T-cell (primary cell): ENCODE results near the gene MAP3K13. TPM values are rescaled to one million over a fixed set of nuclear protein-coding genes. Genes with fewer than 3 reads are reported as not detected.
A peak's percentile ranks its signal among the peaks of the same experiment; 100 is the strongest.

ENCODE experiments used
- ATAC-seq, 4 experiments: fragments of 200-7000 bp in 3 of 4; fragments of 150-1000 bp in 1 of 4; cut with Tn5 transposase; replicated peaks in 1 of 4; 1 replicate in 3 of 4; 2 replicates in 1 of 4; pipeline ENCODE4 v1.10.0; 2021; ENCODE audit warnings: moderate library complexity in 3 of 4, mild to moderate bottlenecking in 2 of 4, moderate number of reproducible peaks in 1 of 4
- CTCF ChIA-PET, 2 donors: fragments of 300-600 bp; sonication (Branson Sonifier 250); formaldehyde crosslinking; loops; one replicate each; lab custom pipeline; 2022; ENCODE audit warnings: antibody characterized with exemption in 2 of 2; lab: Charles Lee
- POLR2A ChIA-PET, 2 donors: fragments of 300-600 bp; sonication (Branson Sonifier 250); formaldehyde crosslinking; loops; one replicate each; lab custom pipeline; 2022; ENCODE audit warnings: antibody characterized with exemption in 2 of 2; lab: Charles Lee
- DNase-seq, 35 experiments: peaks; one replicate each; pipeline versions ENCODE4 v3.0.0 to v3.0.0-alpha.2; 2013 to 2023
- H3K27ac ChIP-seq: one replicate; pipeline ENCODE4 v1.5.1; 2013; ENCODE audit warnings: low read length
- H3K27me3 ChIP-seq, 2 experiments: replicated peaks in 1 of 2; 1 replicate in 1 of 2; 2 replicates in 1 of 2; pipeline versions ENCODE4 v1.6.1 to v1.7.0; 2013; ENCODE audit warnings: low read length in 1 of 2, mixed read lengths in 1 of 2; ENCODE audit not compliant: control insufficient read depth in 2 of 2, insufficient read depth in 2 of 2; ENCODE audit errors: extremely low read depth in 1 of 2
- H3K36me3 ChIP-seq, 2 donors: 1 replicate in 1 of 2; 2 replicates in 1 of 2; pipeline versions ENCODE4 v1.6.1 to v1.7.0; 2013; ENCODE audit warnings: low read length in 1 of 2; ENCODE audit not compliant: control insufficient read depth in 2 of 2, insufficient read depth in 1 of 2; ENCODE audit errors: extremely low read depth in 1 of 2
- H3K4me1 ChIP-seq, 2 experiments: 1 replicate in 1 of 2; 2 replicates in 1 of 2; pipeline versions ENCODE4 v1.6.1 to v1.7.0; 2013; ENCODE audit warnings: low read length in 2 of 2, mixed read lengths in 1 of 2; ENCODE audit not compliant: insufficient read depth in 2 of 2, control insufficient read depth in 1 of 2; ENCODE audit errors: extremely low read depth in 1 of 2
- H3K4me3 ChIP-seq, 2 donors: 1 replicate in 1 of 2; 2 replicates in 1 of 2; pipeline versions ENCODE4 v1.5.1 to v1.7.0; 2013; ENCODE audit warnings: mild to moderate bottlenecking in 2 of 2, low read length in 1 of 2, moderate library complexity in 1 of 2; ENCODE audit not compliant: control insufficient read depth in 1 of 2; ENCODE audit errors: extremely low read depth in 1 of 2
- H3K9me3 ChIP-seq: 2 replicates; pipeline ENCODE4 v1.7.0; 2013
- H3K27ac Mint-ChIP-seq, 2 donors: one replicate each; pipeline ENCODE4 v1.8.0; 2020 to 2021; ENCODE audit warnings: mild to moderate bottlenecking in 2 of 2, mixed read lengths in 2 of 2
- H3K27me3 Mint-ChIP-seq, 2 donors: one replicate each; pipeline ENCODE4 v1.8.0; 2021 to 2022; ENCODE audit warnings: mixed read lengths in 2 of 2
- H3K36me3 Mint-ChIP-seq: one replicate; pipeline ENCODE4 v1.8.0; 2021; ENCODE audit warnings: mixed read lengths
- H3K4me1 Mint-ChIP-seq, 3 donors: one replicate each; pipeline ENCODE4 v1.8.0; 2020 to 2022; ENCODE audit warnings: mixed read lengths in 3 of 3, mild to moderate bottlenecking in 1 of 3
- H3K4me3 Mint-ChIP-seq, 3 donors: one replicate each; pipeline ENCODE4 v1.8.0; 2020 to 2022; ENCODE audit warnings: mild to moderate bottlenecking in 3 of 3, mixed read lengths in 3 of 3, moderate library complexity in 3 of 3
- H3K9me3 Mint-ChIP-seq, 3 donors: one replicate each; pipeline ENCODE4 v1.8.0; 2020 to 2022; ENCODE audit warnings: mixed read lengths in 3 of 3
- WGBS: methylation state at CpG from one replicate; pipeline ENCODE4 v1.1.5; 2013; ENCODE audit warnings: missing lambda C conversion rate; ENCODE audit not compliant: insufficient coverage; 5-methylcytosine and 5-hydroxymethylcytosine counted together
- total RNA-seq, 35 experiments: library from RNA in 6 of 35; stranded (reverse) in 6 of 35; fragments of 120-200 nt in 1 of 35; gene quantifications; one replicate each; pipeline versions ENCODE4 v1.2.1 to v1.2.4 and lab custom pipeline; 2013 to 2026

The MAP3K13 gene
- total RNA-seq, 5 donors from 2014 or later (not counting 1 experiment from before 2014, with no cell fraction given), result 6.4 to 9.2 (median 7.7) TPM

- H3K36me3 ChIP-seq, result no peaks in the 10 kb centered on the region
- 93% methylated on average over 3 of the region's 6 CpGs for WGBS
- ChIA-PET CTCF (interaction anchor here in 1 of 2 donors (0.6 kb wide), 1 partner anchor 17 kb away, joined by 4 read pairs; no protein-coding TSS in a partner anchor), POLR2A (interaction anchor here in 1 of 2 donors (0.8 kb wide), 1 partner anchor 71 kb away, joined by 4 read pairs; no protein-coding TSS in a partner anchor)
- H3K9me3 Mint-ChIP-seq, result no peaks in the 10 kb centered on the region
- no peak overlapping the region for H3K4me3 ChIP-seq
- no peak overlapping the region for H3K27ac ChIP-seq
- H3K27me3 ChIP-seq, result peaks cover 0 to 17% of the 10 kb centered on the region in 2 experiments
- ATAC-seq (no peak), DNase-seq (no peak)
- no peaks in the 10 kb centered on the region for H3K4me1 ChIP-seq
- H3K27me3 Mint-ChIP-seq, result peaks cover 7 to 16% of the 10 kb centered on the region in 2 donors
- no peak overlapping the region for H3K27ac Mint-ChIP-seq
- H3K4me1 Mint-ChIP-seq, result no peaks in the 10 kb centered on the region
- no peaks in the 10 kb centered on the region for H3K9me3 ChIP-seq
- no peaks in the 10 kb centered on the region for H3K36me3 Mint-ChIP-seq
- no peak overlapping the region for H3K4me3 Mint-ChIP-seq
Observed at GRCh38 chr3:185528532-185528931, 165.6 kb downstream of the MAP3K13 start.

- Histone ChIP-seq H3K36me3 (no peaks in the 10 kb centered on the region), H3K27me3 (peaks cover 0 to 9% of the 10 kb centered on the region in 2 experiments), H3K9me3 (no peaks in the 10 kb centered on the region), H3K4me3 (no peak overlapping the region), H3K27ac (no peak overlapping the region), H3K4me1 (no peaks in the 10 kb centered on the region)
- no peak for ATAC-seq
- Mint-ChIP-seq H3K4me1 (no peaks in the 10 kb centered on the region), H3K9me3 (no peaks in the 10 kb centered on the region), H3K4me3 (no peak overlapping the region), H3K27ac (no peak overlapping the region), H3K27me3 (peaks cover 1 to 3% of the 10 kb centered on the region in 2 donors), H3K36me3 (no peaks in the 10 kb centered on the region)
- no peak for DNase-seq
- ChIA-PET POLR2A (no interaction called here), CTCF (no interaction called here)
- whole genome bisulfite sequencing, result 67% methylated on average over 4 of the region's 5 CpGs
Observed at GRCh38 chr3:185530856-185531255, 167.9 kb downstream of the MAP3K13 start.

GRCh38 chr3:185532901-185533300 is 170.0 kb downstream of the MAP3K13 start:
- H3K27me3 Mint-ChIP-seq, result no peaks in the 10 kb centered on the region
- no peaks in the 10 kb centered on the region for H3K9me3 Mint-ChIP-seq
- 71% methylated on average over 1 of the region's 5 CpGs for WGBS
- H3K27ac ChIP-seq, result no peak overlapping the region
- no peaks in the 10 kb centered on the region for H3K9me3 ChIP-seq
- no peak overlapping the region for H3K4me3 ChIP-seq
- DNase-seq, result no peak
- H3K4me3 Mint-ChIP-seq, result no peak overlapping the region
- no peak overlapping the region for H3K27ac Mint-ChIP-seq
- H3K4me1 ChIP-seq, result no peaks in the 10 kb centered on the region
- POLR2A ChIA-PET, result no interaction called here
- CTCF ChIA-PET, result no interaction called here
- H3K27me3 ChIP-seq, result no peaks in the 10 kb centered on the region
- no peaks in the 10 kb centered on the region for H3K36me3 ChIP-seq
- peaks cover 0 to 7% (median 6%) of the 10 kb centered on the region in 3 donors for H3K4me1 Mint-ChIP-seq
- no peaks in the 10 kb centered on the region for H3K36me3 Mint-ChIP-seq
- ATAC-seq, result no peak

GRCh38 chr3:185534511-185534910 is 171.6 kb downstream of the MAP3K13 start:
- CTCF ChIA-PET, result no interaction called here
- H3K4me1 Mint-ChIP-seq, result peaks cover 0 to 7% (median 6%) of the 10 kb centered on the region in 3 donors
- Histone ChIP-seq H3K36me3 (no peaks in the 10 kb centered on the region), H3K27me3 (no peaks in the 10 kb centered on the region), H3K9me3 (no peaks in the 10 kb centered on the region), H3K27ac (no peak overlapping the region), H3K4me3 (no peak overlapping the region), H3K4me1 (no peaks in the 10 kb centered on the region)
- ATAC-seq (no peak), DNase-seq (no peak)
- POLR2A ChIA-PET, result interaction anchor here (0.5 to 0.6 kb wide), 3 partner anchors 48 to 123 kb away, joined by 3 to 9 read pairs (median 3); no protein-coding TSS in a partner anchor
- no peaks in the 10 kb centered on the region for H3K9me3 Mint-ChIP-seq
- no CpG with 5 or more reads among the region's 2 CpGs for WGBS
- H3K27me3 Mint-ChIP-seq, result no peaks in the 10 kb centered on the region
- H3K36me3 Mint-ChIP-seq, result no peaks in the 10 kb centered on the region
- no peak overlapping the region for H3K4me3 Mint-ChIP-seq
- no peak overlapping the region for H3K27ac Mint-ChIP-seq

GRCh38 chr3:185537369-185537970 is 174.5 kb downstream of the MAP3K13 start:
- H3K27ac Mint-ChIP-seq, result peak overlapping the region; percentile 62 to 74
- H3K4me3 Mint-ChIP-seq, result peak overlapping the region in 2 of 3 donors; percentile 14 to 42
- H3K36me3 ChIP-seq, result no peaks in the 10 kb centered on the region
- H3K4me1 Mint-ChIP-seq, result peaks cover 0 to 7% (median 6%) of the 10 kb centered on the region in 3 donors
- no peaks in the 10 kb centered on the region for H3K36me3 Mint-ChIP-seq
- H3K4me1 ChIP-seq, result no peaks in the 10 kb centered on the region
- DNase-seq (peak in 1 of 35 experiments; percentile 11), ATAC-seq (peak in 2 of 4 experiments; percentile 70 to 80)
- peaks cover 3 to 6% of the 10 kb centered on the region in 2 donors for H3K27me3 Mint-ChIP-seq
- no peak overlapping the region for H3K27ac ChIP-seq
- ChIA-PET POLR2A (no interaction called here), CTCF (no interaction called here)
- no peaks in the 10 kb centered on the region for H3K9me3 ChIP-seq
- no peaks in the 10 kb centered on the region for H3K27me3 ChIP-seq
- no peak overlapping the region for H3K4me3 ChIP-seq
- WGBS, result no CpG with 5 or more reads among the region's 9 CpGs
- no peaks in the 10 kb centered on the region for H3K9me3 Mint-ChIP-seq
